Activated CD4-positive, alpha-beta T cell treated with anti-CD3 and anti-CD28 coated beads, Interleukin-2, Interleukin-6, amounts not matched to agents 100 ng/mL and 50 ng/mL, durations not matched to agents 16 hours and 8 hours (primary cell): ENCODE measurements around the gene PMEL.
"Not testable (repeated sequence)": the region's sequence is repeated elsewhere in the genome, so short reads cannot be mapped to it uniquely, and the experiment has no call there.

Experiments used
- DNase-seq: peaks from one replicate; pipeline ENCODE4 v3.0.0-alpha.2; 2020

PMEL gene

DNA sequence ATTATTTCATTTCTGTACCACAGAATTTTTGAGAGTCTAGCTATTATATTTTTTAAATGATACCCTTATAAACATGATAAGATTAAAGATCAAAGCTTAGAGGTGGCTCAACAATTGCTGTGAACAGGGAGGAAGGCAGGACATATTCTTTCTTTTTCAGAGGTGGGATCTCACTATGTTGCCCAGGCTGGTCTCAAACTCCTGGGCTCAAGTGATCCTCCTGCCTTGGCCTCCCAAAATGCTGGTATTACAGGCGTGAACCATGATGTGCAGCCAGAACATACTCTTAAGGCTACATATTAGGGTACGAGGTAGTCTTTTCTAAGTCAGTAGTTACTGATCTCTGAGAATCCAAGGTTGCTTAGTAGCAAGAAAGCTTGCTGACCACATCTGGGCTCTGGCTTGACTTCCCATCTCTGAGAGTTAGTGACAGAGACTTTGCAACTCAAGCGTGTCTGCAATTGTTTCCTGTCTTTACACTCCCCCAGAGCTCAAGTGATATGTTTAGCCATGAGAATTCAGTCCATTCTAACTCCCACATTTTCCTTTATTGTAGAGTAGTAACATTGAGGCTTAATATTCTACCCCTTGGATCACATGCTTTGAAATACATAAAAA lies 16.6 kb upstream of the PMEL start:
- DNase-seq: no peak

DNA sequence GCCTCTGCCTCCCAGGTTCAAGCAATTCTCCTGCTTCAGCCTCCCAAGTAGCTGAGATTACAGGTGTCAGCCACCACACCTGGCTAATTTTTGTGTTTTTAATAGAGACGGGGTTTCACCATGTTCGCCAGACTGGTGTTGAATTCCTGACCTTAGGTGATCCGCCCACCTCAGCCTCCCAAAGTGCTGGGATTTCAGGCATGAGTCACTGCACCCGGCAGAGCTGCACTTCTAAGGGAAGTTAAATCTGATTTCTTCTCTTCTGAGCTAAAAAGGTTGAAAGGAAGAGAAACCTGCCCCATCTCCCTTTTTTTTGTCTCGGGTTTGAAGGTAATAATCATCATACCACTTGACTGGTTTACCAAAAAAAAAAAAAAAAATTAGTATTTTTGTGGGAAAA lies 16.0 kb upstream of the PMEL start:
- DNase-seq: not testable (repeated sequence)

DNA sequence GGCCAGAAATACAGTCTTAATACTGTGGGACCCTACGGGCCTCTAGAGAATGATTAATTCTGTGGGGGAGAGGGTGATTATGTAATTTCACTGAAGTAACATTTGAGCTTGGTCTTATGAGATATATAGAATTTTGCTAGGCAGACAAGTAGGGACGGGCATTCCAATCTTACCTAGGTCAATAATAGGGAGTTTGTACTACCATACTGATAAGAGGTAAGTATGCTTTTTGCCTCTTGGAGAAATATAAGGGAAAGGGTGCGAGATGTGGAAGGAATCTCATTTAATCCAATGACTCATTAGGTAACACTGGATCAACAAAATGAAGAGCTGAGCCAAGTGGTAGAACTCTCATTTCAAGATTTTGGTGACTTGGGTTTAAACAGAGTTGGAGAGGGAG lies 13.2 kb upstream of the PMEL start:
- no peak for DNase-seq

DNA sequence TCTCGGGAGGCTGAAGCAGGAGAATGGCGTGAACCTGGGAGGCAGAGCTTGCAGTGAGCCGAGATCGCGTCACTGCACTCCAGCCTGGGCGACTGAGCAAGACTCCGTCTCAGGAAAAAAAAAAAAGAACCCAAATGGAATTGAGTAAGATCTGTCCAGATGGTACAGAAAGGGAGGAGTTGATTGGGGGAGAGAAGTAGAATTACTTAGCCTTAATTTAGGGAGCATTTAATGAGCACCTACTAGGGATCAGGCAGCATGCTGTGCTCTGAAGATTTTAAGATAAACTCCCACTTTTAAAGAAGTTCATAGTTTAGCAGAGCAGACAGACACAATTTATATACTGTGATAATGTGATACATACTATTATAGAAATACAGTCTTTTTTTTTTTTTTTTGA lies 12.6 kb upstream of the PMEL start:
- no peak for DNase-seq

DNA sequence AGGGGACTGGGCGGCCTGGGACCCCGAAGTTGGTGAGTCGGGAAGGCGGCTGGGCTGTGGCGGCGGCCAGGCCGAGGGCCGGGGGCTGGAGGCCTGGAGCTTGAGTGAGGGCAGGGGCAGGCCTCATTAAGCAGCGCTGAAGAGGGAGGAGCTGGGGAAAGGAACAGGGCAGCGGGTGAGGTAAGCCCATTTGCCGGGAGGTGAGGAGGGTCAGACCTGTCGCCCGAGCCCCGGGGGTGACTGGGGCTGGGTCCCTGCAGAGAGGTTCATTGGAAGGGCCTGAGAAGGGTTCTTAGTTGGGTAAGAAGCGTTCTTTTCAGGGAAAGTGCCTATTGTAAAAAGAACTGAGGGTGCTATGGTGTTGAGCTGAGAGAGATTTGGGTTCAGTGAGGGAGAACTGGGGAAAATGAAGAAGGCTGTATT lies 8.5 kb upstream of the PMEL start:
- DNase-seq: peak; percentile 53

DNA sequence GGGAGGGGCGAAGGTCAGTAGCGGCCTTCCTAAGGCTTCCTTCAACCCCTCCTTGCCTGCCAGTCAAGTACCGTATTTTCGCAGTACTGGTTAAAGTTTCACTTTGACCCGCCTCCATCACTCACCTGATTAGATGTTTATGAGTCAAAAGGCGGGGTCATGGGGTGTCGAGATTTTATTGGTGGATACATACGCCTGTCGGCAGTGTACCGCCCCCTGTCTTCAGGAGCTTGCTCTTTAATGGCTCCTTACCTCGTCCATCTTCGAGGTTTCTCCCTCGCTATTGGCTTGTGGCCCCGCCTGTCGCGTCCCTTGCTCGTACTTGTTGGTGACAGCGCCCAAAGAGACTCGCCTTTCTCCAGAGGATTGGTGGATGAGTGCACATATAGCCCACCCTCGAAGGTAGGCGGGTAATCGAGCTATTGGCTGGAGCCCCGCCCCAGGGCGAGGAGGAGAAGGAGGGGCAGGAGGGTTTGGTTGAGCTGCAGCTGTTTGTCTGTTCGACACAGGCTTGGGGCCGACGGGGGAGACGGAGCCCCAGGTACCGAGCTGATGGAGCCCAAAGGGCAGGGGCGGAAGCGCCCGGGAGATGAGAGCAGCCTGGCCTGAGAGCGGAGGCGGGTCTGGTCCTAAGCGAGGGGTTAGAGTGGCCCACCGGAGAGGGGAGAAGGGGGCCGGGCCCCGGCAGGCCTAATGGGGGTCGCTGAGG lies 7.9 kb upstream of the PMEL start, which contains the start of gene RAB5B:
TSS of gene RAB5B (plus strand) at position 480 of the 709 bp plus-strand sequence. CDS start 12,883 bp downstream, outside the sequence.
- DNase-seq: peak; percentile 99

DNA sequence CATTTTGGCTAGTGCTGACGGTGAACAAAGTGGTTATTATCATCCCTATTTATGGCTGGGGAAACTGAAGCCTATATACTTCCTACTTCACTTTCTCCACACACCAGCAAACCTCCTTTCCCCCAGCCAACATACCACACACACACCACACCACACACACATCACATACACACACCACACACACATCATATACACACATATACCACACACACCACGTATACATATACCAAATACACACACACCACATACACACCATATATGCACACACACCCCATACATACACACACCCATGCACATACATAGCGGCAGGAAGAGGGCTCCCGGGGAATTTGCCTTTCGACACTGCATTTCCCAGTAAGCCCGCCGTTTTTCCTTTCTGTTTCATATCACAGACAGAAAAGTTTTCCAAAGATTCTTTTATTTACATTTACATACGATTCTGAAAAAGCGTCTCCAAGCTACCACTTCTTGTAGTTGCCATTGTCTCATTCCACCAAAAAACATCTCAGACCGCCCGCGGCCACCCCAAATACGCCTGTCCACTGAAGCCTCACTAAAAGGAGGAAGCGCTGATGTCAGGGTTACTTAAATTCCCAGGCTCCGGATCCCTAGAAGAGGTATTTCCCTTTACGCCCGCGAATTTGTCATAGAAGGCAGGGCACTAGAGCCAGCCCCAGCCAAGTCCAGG lies 7.2 kb upstream of the PMEL start:
- peak; percentile 19 for DNase-seq

DNA sequence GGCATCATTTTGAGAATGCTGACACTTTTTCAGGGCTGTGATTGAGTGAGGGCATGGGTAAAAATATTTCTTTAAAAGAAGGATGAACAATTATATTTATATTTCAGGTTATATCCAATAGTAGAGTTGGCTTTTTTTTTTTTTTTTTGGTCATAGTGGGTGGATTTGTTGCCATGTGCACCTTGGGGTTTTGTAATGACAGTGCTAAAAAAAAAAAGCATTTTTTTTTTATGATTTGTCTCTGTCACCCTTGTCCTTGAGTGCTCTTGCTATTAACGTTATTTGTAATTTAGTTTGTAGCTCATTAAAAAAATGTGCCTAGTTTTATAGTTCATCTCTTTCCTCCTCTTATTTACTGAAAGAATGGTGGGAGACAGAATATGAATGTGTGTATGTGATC lies 6.6 kb upstream of the PMEL start:
- DNase-seq: no peak

DNA sequence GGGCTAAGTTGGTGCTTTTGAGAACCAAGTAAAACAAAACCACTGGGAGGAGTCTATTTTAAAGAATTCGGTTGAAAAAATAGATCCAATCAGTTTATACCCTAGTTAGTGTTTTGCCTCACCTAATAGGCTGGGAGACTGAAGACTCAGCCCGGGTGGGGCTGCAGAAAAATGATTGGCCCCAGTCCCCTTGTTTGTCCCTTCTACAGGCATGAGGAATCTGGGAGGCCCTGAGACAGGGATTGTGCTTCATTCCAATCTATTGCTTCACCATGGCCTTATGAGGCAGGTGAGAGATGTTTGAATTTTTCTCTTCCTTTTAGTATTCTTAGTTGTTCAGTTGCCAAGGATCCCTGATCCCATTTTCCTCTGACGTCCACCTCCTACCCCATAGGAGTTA lies 6.2 kb upstream of the PMEL start:
- no peak for DNase-seq

DNA sequence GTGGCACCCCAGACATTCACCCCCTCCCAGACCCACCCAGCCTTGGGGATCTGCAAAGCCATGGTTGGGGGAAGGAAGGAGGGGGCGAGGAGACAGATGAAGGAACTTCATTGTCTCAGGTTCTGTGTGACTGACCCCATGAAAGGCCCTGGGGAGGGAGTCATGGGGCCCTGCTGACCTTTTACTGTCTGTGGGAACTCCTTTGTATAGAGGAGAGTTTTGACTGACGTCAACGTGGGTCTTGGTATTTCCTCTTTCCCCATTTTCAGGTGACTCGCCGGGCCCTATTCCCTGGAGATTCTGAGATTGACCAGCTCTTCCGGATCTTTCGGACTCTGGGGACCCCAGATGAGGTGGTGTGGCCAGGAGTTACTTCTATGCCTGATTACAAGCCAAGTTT lies 4.9 kb upstream of the PMEL start:
- no peak for DNase-seq

DNA sequence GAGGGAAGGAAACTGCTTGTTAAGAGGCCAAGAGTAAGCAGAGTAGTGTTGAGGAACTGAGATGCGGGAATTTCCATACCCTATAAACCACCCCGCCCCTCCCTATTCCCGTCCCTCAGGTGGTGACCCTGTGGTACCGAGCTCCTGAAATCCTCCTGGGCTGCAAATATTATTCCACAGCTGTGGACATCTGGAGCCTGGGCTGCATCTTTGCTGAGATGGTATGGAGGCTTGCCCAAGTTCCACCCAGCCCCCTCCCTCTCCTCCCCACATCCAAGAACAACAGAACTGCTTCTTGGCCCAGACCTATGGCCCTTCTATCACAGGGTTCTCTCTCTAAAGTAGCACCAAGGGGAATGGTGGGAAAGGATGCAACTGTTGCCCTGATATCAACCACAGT lies 3.5 kb upstream of the PMEL start:
- DNase-seq: no peak

DNA sequence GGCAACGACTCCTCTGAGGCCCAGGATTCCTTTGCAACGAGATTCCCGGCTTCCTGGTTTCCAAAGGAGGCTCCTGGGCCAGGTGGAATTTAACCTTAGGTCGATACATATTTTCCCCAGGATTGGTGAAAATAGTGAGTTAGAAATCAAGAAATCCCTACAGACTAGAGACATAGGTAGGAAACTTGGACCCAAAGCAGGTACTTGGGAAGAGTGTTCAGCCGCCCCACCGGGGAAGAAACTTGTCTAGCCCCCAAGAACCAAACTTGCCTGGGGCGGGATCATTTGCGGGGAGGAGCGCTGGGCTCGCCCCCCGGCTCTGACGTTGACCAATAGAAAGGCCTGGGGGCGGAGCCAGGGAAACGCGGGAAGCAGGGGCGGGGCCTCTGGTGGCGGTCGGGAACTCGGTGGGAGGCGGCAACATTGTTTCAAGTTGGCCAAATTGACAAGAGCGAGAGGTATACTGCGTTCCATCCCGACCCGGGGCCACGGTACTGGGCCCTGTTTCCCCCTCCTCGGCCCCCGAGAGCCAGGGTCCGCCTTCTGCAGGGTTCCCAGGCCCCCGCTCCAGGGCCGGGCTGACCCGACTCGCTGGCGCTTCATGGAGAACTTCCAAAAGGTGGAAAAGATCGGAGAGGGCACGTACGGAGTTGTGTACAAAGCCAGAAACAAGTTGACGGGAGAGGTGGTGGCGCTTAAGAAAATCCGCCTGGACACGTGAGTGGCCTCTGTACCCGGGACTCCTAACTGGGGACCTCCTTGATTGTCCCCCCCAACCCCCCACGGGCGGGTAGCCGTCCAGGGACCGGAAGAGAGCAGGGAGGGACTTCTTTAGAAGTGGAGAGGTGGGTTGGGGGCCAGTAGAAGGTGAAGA lies 803 bp upstream of the PMEL start, which contains the start of gene CDK2:
TSS of gene CDK2 (plus strand) at position 423 of the 874 bp plus-strand sequence. CDS start at position 602, 179 bp downstream.
- DNase-seq: peak; percentile 94

DNA sequence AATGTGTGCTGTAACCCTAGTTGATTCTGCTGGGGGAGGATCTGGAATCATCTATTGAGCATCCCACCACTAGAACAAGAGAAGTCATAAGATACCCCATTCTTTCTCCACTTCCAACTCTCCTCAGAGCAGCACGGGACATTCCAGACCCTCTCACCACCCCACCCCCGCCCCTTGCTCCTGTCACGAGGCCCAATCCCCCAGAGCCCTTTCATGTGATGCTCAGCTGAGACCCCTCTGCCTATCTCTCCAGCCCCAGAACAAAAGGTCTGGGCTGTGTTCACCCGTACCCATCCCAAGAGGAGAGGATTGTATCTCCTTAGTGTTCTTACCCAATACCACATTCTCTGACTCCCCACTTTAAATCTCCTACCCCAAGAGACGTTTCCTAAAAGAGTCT lies 602 bp downstream of the PMEL start:
- no peak for DNase-seq

DNA sequence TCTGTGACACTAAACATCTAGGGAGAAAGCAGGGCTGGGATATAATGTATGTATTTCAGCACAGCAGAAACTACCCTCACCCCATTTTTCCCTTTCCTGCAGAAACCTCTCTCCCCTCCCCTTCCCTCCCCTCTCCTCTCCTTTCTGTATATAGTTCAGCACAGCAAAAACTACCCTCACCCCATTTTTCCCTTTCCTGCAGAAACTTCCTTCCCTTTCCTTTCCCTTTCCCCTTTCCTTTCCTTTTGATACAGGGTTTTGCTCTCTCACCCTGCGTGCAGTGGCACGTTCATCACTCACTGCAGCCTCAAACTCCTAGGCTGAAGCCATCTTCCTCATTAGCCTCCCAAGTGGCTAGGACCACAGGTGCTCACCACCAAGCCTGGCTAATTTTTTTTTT lies 2.1 kb downstream of the PMEL start:
- no peak for DNase-seq

DNA sequence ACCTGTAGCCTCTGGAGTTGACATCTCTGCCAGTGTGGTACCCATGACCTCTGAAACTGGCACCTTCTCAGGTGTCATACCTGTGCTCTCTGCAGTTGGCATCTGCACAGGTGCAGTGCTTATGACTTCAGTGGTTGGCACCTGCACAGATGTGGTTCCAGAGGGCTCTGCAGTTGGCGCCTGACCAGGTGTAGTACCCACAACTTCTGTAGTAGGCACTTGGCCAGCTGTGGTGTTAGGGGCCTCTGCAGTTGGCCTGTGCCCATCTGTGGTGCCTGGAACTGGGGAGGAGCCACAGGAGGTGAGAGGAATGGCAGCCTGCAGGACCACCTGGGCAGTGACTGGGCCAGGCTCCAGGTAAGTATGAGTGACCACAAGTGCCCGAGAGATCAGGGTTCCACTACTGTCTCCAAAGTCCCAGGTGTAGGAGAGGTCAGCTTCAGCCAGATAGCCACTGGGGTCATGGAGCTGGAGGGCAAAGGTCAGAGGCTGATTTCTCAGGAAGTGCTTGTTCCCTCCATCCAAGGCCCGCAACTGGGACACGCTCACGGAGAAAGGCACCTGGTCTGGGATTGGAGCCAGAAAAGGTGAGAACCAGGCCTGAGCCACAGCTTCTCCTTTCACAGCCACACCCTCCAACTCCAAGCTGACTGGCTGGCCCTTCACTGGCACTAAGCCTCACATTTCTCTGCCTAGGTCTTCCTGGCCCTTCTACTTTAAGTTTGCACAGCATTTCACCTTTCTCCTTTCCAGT lies 8.6 kb downstream of the PMEL start:
- DNase-seq: no peak

DNA sequence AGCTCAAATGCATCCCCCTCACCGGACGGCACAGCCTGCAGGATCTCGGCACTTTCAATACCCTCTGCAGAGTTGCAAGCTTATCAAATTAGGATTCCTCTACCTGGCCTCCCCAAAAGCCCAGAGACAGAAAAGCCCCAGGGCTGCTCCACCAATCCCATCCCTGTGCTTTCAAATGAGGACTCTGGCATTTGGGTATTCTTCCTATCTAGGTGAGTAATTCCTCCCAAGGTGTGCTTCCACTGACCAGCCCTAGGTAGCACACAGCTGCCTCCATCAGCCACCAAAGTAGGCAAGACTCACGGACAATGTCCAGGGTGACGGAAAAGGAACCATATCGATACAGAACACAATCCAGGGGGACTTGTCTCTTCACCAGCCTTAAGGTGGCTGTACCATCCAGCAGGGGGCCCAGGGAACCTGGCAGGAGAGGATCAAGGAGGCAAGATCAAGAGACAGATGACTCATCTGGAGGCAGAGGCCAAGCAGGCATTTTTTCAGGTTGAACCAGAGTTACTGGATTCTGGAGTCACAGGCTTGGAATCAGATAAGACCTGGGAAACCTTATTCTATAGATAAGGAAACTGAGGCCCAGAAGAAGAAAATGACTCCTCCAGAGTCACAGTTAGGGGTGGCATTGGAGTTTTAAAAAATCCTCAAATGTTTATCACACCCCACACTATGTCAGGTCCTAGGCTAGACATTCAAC lies 9.9 kb downstream of the PMEL start:
- peak; percentile 47 for DNase-seq

DNA sequence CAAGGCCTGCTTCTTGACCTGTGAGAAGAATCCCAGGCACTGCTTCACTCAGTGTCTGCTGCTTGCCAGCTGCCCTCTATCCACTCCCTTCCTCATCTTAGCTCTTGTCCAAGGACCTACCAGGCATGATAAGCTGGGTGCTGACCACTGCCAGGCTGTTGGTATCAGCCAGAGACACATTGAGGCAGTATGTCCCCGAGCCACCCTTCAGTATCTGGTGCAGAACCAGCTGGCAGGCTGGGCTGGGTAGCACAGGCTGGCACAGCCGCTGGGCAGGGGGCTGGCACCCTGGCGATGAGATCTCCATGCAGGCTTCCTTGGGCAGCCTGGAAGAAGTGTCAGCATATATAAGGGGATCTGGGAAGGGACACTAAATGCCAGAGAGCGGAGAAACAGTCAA lies 10.5 kb downstream of the PMEL start:
- DNase-seq: no peak

DNA sequence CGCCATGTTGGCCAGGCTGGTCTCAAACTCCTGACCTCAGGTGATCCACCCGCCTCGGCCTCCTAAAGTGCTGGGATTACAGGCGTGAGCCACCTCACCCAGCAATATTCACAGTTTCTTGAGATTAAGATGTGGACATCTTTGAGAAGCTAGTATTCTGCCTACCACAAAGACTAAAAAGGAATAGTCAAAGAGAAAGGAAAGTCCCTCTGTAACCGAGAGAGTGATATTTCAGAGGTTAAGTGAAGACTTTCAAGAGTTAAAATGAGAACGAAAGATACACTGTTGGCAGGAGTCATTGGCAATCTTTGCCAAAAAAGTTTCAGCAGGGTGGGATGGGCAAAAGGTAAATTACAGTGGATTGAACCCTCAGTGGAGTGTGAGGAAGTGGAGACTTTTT lies 19.3 kb downstream of the PMEL start:
- DNase-seq: no peak

DNA sequence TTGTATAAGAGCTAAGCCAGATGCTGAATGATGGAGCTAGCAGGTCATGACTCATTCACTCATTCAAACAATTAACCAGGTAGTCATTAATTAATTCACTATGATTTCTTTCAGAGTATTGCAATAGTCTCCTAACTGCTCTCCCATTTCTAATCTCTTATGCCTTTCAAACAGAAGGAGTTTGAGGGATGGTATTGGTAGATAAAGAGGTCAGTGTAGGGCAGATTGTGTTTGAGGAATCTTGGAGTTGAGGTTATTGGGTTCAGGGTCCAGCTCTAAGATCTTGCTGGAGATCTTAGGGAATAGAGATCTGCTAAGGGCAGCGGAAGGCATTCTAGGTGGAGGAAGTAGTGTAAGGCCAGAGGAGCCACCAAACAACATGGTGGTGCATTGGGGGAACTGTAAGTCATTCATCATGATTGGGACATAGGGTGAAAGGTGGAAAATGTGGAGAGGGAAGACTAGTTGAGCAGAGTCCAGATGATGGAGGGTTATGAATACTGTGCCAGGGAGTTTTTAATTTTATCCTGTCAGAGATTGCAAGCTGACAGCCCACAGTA lies 23.2 kb downstream of the PMEL start:
- DNase-seq: no peak

DNA sequence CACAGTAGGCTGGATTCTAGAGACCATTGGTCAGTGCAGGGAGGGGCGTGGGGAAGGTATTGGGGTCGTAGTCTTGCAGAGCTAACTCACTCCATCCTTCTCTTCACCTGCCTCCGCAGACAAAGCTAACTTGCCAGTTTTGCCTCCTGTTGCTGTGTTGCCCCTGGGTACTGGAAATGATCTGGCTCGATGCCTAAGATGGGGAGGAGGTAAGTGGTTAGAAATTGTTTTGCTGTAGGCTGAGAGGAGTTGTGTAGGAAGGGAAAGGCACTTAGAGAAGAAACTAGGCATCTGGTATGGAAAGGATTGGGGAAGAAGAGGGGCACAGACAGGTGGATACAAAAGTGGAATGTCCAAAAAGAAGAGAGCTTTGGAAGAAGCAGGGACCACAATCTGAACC lies 23.8 kb downstream of the PMEL start:
- no peak for DNase-seq

DNA sequence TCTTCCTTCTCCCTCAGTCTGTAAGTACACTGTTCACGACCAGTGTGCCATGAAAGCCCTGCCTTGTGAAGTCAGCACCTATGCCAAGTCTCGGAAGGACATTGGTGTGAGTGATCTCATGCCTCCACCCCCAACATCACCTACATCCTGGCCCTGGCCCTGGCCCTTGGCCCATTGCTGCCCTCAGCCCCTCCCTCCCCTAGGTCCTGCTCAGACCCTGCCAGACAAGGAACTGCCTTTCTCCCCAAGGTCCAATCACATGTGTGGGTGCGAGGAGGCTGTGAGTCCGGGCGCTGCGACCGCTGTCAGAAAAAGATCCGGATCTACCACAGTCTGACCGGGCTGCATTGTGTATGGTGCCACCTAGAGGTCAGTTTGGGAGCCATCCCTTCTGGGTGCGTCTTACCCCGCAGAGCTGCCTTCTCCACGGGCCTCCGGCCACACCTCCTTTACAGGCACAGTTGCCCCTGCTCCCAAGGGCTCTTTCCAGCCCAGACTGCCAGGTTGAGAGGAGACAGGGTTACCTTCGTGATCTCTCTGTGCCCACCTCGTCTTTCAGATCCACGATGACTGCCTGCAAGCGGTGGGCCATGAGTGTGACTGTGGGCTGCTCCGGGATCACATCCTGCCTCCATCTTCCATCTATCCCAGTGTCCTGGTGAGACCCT lies 25.6 kb downstream of the PMEL start:
- DNase-seq: peak; percentile 92
